GM18502 (cell line): ENCODE data around the gene ZFP36.
A peak's percentile ranks its signal among the peaks of the same experiment; 100 is the strongest.

Experiments
- ATAC-seq: cut with Tn5 transposase; IDR thresholded peaks from one replicate; pipeline ENCODE4 v1.9.1; 2021; ENCODE audit warnings: mild to moderate bottlenecking; ENCODE audit not compliant: unreplicated experiment, poor library complexity

The ZFP36 gene

DNA sequence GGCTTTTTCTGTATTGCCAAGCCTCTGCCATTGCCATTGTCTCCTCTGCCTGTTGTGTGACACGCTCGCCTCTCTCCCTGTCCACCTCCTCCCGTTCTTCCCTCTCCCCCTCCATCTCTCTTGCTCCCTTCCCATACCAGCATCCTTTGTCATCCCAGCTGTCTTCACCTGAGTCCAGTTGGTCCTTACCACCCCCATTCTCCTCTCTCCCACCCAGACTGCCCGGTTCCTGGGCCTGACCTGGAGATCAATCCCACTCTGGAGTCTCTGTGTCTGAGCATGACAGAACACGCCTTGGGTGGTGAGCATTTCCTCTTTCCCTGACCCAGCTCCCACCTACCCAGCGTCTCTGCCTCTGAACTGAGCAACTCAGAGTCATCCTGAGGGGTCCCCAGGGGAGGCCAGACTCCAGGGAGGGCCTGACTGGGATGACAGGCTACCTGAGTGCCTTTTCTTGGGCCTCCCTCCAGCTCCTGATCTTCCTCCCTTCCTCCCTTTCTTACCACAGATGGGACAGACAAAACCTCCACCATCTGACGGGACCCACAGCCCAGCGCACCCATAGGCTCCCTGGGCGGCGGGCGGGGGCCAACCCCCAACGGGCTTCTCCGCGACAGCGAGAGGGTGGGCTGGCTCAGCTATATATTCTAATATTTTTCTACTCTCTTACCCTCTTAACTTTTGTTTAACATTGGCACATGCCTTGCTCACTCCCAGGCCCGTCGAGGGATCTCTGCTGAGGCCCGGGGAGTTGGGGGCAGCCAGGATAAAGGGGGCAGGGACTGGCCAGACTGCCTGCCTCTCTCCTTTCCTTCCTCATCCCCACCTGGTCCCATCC, 23.4 kb upstream of the ZFP36 start:
- no peak for ATAC-seq

- ATAC-seq = no peak
Measured at GRCh38 chr19:39384839-39385568, 21.6 kb upstream of the ZFP36 start.

DNA sequence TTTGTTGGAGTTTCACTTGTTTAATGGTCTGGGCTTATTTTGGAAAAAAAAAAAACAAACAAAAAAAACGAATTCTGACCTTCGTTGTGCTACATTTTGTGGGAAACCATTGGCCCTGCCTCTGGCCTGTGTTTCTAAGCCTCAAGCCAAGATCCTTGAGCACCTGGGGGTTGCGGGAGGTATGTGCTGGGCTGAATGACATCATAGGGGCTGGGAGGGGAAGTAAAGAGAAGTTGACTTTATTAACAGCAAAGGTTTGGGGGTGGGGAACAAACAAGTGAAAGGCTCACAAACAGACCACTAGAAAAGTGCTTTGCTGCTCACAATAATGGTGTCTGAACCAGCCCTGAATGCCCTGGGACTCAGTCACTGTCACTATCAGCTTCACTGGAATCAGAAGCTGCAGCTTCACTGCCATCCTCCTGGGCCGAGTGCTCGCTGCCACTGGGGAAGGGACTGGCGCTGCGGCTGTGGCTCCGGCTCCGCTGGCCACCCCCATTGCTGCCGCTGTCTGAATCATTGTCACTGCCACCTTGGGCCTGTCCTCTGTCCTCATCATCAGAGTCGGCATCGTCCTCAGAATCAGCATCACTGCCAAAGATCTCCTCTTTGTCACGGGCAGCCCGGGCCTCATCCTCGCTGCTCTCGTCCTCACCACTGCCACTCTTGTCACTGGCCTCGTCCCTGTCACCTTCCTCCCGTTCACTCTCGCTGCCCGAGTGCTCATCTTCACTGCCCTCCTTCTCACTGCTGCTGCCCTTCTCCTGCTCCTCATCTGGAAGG, 20.8 kb upstream of the ZFP36 start:
- ATAC-seq = no peak

GRCh38 chr19:39386557-39386956, 20.1 kb upstream of the ZFP36 start:
- ATAC-seq = no peak

GRCh38 chr19:39388657-39389056, 18.0 kb upstream of the ZFP36 start:
- ATAC-seq = no peak

DNA sequence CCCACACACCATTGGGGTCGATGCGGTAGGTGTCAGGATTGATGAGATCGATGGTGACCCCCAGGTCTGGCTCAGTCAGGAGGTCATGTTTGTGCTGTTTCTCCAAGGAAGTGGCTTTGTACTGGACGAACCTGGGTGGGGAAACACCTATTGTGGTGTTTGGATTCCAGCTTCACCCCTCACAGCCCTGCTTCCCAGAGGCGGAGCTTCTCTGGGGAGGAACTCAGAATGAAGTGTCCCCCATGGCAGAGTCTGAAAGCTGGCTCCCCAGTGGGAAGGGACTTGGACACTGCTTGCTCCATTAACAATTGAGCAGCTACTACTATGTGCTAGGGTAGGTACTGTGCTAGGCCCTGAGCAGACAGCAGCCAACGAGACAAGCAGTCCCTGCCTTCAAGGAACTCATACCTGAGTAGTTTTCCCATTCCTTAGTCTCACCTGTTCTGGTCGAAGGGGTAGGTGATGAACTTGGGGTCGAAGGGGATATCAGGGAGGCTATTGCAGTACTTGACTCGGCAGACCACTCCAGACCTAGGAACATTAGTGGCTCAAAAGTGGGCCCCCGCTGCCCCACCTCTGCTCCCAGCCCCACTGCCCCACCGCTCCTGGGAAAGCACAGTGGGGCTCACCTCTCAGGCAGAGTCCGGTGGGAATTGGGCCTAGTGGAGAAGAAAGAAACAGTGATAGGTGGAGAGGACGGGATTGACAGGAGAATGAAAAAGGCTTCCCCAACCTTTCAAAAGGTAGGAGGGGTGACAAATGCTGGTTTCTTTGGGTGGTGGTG, 16.8 kb upstream of the ZFP36 start:
- no peak for ATAC-seq

GRCh38 chr19:39390451-39390750, 16.2 kb upstream of the ZFP36 start:
- ATAC-seq = no peak

DNA sequence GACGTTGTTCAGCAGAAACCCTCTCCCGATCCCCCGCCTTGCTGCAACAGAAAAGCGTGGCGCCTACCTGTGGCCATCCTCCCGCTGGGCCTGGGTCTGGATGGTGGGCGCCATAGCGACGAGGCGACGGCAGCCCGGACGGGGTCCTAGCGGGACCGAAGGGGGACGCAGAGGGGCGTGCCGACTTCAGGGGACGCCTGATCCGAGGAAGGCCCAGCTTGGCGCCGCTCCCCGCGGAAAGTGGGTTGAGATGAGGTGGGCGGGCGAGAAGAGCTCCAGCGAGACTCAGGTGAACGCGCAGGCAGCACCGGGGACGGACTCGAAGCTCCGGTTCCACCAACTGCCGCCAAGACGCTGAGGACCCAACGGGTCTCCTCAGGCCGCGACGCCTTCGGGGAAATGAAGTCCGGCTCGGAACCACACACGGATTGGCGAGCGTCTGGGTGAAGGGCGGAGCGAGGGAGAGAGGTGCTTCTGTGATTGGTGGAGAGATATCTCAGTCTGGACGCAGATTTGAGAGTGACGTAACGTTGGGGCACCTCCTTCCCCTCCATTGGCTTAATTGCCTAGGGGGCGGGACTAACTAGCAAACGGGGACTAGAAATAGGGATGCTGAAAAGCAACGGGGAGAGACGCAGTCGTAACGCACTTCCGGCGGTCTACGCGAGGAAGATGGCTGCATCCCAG, 15.8 kb upstream of the ZFP36 start, which contains the start of the genes MED29 and PAF1:
TSS of gene MED29 (plus strand) at position 628 of the 687 bp plus-strand sequence. CDS start at position 673, 45 bp downstream.
TSS of gene PAF1 (minus strand) at position 356 of the 687 bp plus-strand sequence. CDS start at position 114, 242 bp downstream.
- ATAC-seq = peak; percentile 90

DNA sequence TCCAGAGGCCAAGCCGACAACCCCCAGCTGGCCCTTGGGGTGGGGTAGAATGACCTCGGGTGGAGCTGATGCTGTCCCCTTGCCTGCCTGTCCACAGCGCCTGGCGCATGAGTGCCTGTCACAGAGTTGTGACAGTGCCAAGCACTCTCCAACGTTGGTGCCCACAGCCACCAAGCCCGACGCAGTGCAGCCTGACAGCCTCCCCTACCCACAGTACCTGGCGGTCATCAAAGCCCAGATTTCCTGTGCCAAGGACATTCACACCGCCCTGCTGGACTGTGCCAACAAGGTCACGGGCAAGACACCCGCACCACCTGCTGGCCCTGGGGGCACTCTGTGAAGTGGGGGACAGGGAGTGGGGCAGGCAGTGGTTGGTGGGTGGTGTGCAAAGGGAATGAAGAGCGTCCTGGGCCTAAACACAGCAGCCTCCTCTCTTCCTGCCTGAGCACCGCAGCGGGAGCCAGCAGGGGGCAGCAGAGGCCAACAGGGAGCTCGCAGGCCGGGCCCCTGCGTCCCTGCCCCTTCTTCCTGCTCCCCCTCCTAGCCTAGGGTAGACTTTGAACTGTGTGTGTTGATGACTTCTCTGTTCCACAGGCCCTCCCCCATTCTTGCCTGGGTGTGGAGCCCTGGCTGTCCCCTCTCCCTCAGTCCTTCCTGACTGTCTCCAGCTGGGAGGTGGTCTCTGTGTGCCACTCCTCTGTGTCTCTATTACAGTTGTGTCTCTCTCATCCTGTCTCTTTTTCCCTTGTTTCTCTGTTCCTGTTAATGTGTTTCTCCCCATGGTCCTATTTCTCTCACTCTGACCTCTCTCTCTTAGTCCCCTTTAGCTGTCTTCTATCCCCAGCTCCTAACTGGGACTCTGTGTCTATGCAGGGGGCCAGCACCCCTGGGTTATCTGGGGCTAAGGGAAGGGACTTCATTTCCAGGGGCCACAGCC, 9.0 kb upstream of the ZFP36 start:
- no peak for ATAC-seq

- ATAC-seq = no peak
Measured at GRCh38 chr19:39398297-39398864, 8.3 kb upstream of the ZFP36 start.

DNA sequence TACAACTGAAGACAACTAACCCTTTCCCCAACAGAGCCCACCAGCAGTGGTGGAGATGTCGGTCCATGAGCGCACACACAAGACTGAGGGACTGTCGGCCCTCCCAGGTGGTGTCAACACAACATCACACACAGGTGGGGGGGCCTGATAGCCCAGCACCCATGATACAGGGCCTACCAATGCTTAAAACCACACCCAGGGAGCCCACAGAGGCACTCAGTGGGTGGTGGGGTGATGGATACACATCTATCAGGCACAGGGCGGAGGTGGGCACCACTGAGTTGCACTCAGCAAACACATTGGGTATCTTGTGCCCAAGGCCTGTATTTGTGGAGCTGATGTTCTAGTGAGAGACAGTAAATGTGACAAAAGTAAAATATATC, 7.0 kb upstream of the ZFP36 start:
- ATAC-seq = no peak

- no peak for ATAC-seq
Measured at GRCh38 chr19:39400061-39400460, 6.6 kb upstream of the ZFP36 start.

- ATAC-seq = no peak
Measured at GRCh38 chr19:39401070-39401548, 5.5 kb upstream of the ZFP36 start.

DNA sequence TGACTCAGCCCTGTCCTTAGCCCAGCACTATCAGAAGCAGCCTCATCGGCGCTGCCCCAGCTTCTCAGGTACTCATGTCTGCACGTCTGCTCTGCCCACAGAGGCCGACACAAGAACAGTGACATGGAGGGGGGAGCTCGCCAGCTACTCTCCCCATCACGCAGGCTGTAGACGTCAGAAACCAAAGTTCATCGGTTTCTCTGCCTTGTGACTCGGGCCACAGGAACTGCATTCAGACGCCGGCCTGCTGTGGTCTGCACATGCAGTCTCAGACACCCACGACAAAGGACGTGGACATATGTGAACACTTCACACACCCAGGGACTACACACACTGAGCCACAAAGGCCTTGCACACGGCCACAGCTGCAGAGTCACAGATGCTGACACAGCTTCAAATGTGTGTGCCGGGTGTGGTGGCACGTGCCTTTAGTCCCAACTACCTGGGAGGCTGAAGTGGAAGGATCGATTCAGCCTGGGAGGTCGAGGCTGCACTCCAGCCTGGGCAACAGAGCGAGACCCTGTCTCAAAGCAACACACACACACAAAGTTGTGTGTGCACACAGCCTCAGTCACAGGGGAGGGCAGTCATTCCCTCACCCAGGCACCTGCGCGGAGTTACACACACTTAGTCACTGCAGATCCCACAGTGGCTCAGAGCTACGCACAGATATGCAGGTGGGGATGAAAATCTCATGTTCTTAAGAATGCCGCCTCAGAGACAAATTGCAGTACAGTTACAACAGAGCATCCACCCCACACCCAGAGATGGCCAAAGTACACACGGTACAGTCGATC, 4.9 kb upstream of the ZFP36 start:
- no peak for ATAC-seq

GRCh38 chr19:39402346-39403300, 4.0 kb upstream of the ZFP36 start:
- ATAC-seq = no peak
